GM10266 (cell line): ENCODE measurements around the gene BEGAIN.

Experiments
- DNase-seq: peaks from one replicate; pipeline ENCODE4 v3.0.0; 2012; ENCODE audit errors: extremely low spot score
- CTCF ChIP-seq: IDR thresholded peaks from 2 replicates; pipeline ENCODE4 v1.5.1; 2012; ENCODE audit warnings: mild to moderate bottlenecking, low read depth; ENCODE audit not compliant: control insufficient read depth, insufficient read depth; ENCODE audit errors: missing control alignments

Gene BEGAIN

GRCh38 chr14:100604709-100605108 lies 17.5 kb upstream of the BEGAIN start:
- no peak for TF ChIP-seq CTCF
- DNase-seq: no peak

GRCh38 chr14:100604121-100604501 lies 16.9 kb upstream of the BEGAIN start:
- TF ChIP-seq CTCF: no peak
- DNase-seq: no peak

- no peak for DNase-seq
- no peak for TF ChIP-seq CTCF
These were observed 16.3 kb upstream of the BEGAIN start for GRCh38 chr14:100603341-100604120.

- no peak for TF ChIP-seq CTCF
- no peak for DNase-seq
These were observed 15.5 kb upstream of the BEGAIN start for GRCh38 chr14:100602621-100603230.

GRCh38 chr14:100601914-100602313 lies 14.7 kb upstream of the BEGAIN start:
- no peak for TF ChIP-seq CTCF
- no peak for DNase-seq

GRCh38 chr14:100601064-100601463 lies 13.8 kb upstream of the BEGAIN start:
- TF ChIP-seq CTCF: no peak
- no peak for DNase-seq

GRCh38 chr14:100599981-100600380 lies 12.8 kb upstream of the BEGAIN start:
- no peak for DNase-seq
- no peak for TF ChIP-seq CTCF
